ENCODE results near the gene STXBP5. TPM values are rescaled to one million over a fixed set of nuclear protein-coding genes. Genes with fewer than 3 reads are reported as not detected.
"Not testable (repeated sequence)": the region's sequence is repeated elsewhere in the genome, so short reads cannot be mapped to it uniquely, and the experiment has no call there.

STXBP5 gene
- total and polyA plus RNA-seq, 9 donors = 3.3 to 15.4 (median 10.4) TPM

DNA sequence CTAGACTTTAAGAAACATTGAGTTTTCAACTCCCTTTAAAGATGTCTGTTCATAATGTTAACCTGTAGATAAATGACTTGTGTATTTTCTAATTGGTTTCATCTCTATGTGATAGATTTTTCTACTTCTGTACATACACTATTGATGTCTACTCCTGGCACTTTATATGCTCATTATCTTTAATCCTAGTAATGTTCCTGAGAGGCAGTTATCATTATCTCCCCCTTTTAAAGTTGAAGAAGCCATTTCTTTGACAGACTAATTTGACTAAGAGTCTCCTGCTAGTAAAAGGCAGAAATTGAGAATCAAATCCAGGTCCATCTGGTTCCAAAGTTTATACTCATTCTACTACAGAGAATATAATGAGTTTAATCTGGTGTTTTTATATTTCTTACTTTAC, 167.1 kb downstream of the STXBP5 start:
- H3K4me1 ChIP-seq (ENCODE audit: insufficient read depth) = no peaks in the 10 kb centered on the region
- H3K27me3 ChIP-seq = no peaks in the 10 kb centered on the region
- no peak for DNase-seq
- TF ChIP-seq CTCF (IDR thresholded peaks at IDR 0.05) = no peak
- no peak for TF ChIP-seq POLR2A (IDR thresholded peaks at IDR 0.05)
- no peak for TF ChIP-seq EP300 (IDR thresholded peaks at IDR 0.05)
- no peak overlapping the region for H3K27ac ChIP-seq
- H3K36me3 ChIP-seq = no peaks in the 10 kb centered on the region
- intact Hi-C loops (cut with DNase I) = no loop called here
- no peaks in the 10 kb centered on the region for H3K9me3 ChIP-seq
- H3K4me3 ChIP-seq = no peak overlapping the region

DNA sequence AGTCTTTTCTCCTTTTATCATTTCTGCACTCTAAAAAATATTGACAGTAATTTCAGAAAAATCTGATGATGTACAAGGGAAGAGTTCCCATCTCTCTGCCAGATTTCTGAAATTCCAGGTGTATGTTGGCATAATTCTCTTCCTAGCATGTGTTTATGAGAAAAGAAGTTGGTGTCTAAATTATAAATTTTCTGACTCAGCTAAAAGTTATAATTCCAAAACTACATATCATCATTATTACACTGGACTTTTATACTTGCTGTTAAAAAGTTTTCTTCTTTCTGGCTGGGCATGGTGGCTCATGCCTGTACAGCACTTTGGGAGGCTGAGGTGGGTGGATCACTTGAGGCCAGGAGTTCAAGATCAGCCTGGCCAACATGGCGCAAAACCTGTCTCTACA, 168.6 kb downstream of the STXBP5 start:
- Histone ChIP-seq H3K4me3 (no peak overlapping the region), H3K36me3 (no peaks in the 10 kb centered on the region), H3K4me1 (ENCODE audit: insufficient read depth) (no peaks in the 10 kb centered on the region), H3K9me3 (no peaks in the 10 kb centered on the region), H3K27me3 (no peaks in the 10 kb centered on the region), H3K27ac (no peak overlapping the region)
- DNase-seq = no peak
- intact Hi-C loops (cut with DNase I) = no loop called here
- 95 to 96% (median 96%) methylated on average over 1 of the region's 1 CpG for WGBS, 3 donors
- TF ChIP-seq POLR2A (IDR thresholded peaks at IDR 0.05) (no peak), EP300 (IDR thresholded peaks at IDR 0.05) (no peak), CTCF (IDR thresholded peaks at IDR 0.05) (no peak)

DNA sequence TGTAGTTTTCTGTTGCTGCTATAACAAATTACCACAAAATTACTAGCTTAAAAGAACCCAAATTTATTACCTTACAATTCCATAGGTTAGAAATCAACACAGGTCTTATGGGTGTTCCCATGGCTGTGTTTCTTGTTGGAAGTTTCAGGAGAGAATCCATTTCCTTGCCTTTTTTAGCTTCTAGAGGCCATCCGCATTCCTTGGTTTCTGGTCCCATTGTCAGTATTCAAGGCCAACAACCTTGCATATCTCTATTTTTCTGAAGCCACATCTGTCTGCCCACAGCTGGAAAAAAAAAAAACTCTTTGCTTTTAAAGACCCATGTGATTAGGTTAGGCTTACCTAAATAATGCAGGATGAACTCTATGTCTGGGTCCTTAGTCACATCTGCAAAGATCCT, 174.6 kb downstream of the STXBP5 start:
- no peak for TF ChIP-seq CTCF (IDR thresholded peaks at IDR 0.05)
- no peak for TF ChIP-seq POLR2A (IDR thresholded peaks at IDR 0.05)
- TF ChIP-seq EP300 (IDR thresholded peaks at IDR 0.05) = no peak
- H3K4me3 ChIP-seq = no peak overlapping the region
- no peaks in the 10 kb centered on the region for H3K9me3 ChIP-seq
- H3K4me1 ChIP-seq (ENCODE audit: insufficient read depth) = no peaks in the 10 kb centered on the region
- no peaks in the 10 kb centered on the region for H3K36me3 ChIP-seq
- H3K27ac ChIP-seq = no peak overlapping the region
- WGBS, 3 donors = 95 to 100% (median 100%) methylated on average over 1 of the region's 1 CpG
- H3K27me3 ChIP-seq = no peaks in the 10 kb centered on the region
- intact Hi-C loops (cut with DNase I) = no loop called here
- no peak for DNase-seq

DNA sequence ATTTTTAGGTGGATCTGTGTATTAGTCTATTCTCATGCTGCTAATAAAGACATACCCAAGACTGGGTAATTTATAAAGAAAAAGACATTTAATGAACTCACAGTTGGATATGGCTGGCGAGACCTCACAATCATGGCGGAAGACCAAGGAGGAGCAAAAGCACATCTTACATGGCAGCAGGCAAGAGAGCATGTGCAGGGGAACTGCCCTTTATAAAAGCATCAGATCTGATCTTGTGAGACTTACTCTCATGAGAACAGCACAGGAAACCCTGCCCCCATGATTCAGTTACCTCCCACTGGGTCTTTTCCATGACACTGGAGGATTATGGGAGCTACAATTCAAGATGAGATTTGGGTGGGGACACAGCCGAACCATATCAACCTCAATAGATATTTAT, 176.6 kb downstream of the STXBP5 start:
- H3K36me3 ChIP-seq; H3K27me3 ChIP-seq; H3K4me1 ChIP-seq (ENCODE audit: insufficient read depth); H3K4me3 ChIP-seq; intact Hi-C loops (cut with DNase I); DNase-seq; H3K9me3 ChIP-seq; H3K27ac ChIP-seq: not testable (repeated sequence)
- 95 to 100% (median 97%) methylated on average over 3 of the region's 3 CpGs for WGBS, 3 donors

GRCh38 chr6:147381712-147382111, 177.5 kb downstream of the STXBP5 start:
- 89 to 92% (median 91%) methylated on average over 3 of the region's 3 CpGs for WGBS, 3 donors
- no peaks in the 10 kb centered on the region for H3K27me3 ChIP-seq
- H3K4me3 ChIP-seq = no peak overlapping the region
- no peak overlapping the region for H3K27ac ChIP-seq
- DNase-seq = no peak
- H3K4me1 ChIP-seq (ENCODE audit: insufficient read depth) = no peaks in the 10 kb centered on the region
- no peaks in the 10 kb centered on the region for H3K36me3 ChIP-seq
- no peaks in the 10 kb centered on the region for H3K9me3 ChIP-seq
- TF ChIP-seq CTCF (IDR thresholded peaks at IDR 0.05) = no peak
- no peak for TF ChIP-seq POLR2A (IDR thresholded peaks at IDR 0.05)
- TF ChIP-seq EP300 (IDR thresholded peaks at IDR 0.05) = no peak
- intact Hi-C loops (cut with DNase I) = no loop called here

Data from ovary (tissue), 9 donors.